ENCODE data around the gene RPS23. TPM values are rescaled to one million over a fixed set of nuclear protein-coding genes. Genes with fewer than 3 reads are reported as not detected.

RPS23 gene
- total and polyA plus RNA-seq, 2 experiments from 2014 or later = 936 to 1,581 TPM

- no peak for TF ChIP-seq EZH2phosphoT487 (IDR thresholded peaks at IDR 0.05; ENCODE audit: insufficient read depth, low read depth)
- TF ChIP-seq EZH2 (IDR thresholded peaks at IDR 0.05; ENCODE audit: insufficient read depth, poor library complexity, severe bottlenecking) = no peak
- WGBS, 2 experiments (ENCODE audit: low coverage in 1 of 2, low lambda C conversion rate in 2 of 2, missing lambda C conversion rate in 2 of 2) = 71 to 81% methylated on average over 2 of the region's 2 CpGs
- in situ Hi-C loops (cut with MboI) = no loop called here
- Histone ChIP-seq H4K20me1 (ENCODE audit: insufficient read depth) (no peaks in the 10 kb centered on the region), H3K4me3 (no peak overlapping the region), H3K4me2 (ENCODE audit: unreplicated experiment) (no peak overlapping the region), H3K79me2 (ENCODE audit: insufficient read depth) (no peaks in the 10 kb centered on the region), H3K9ac (no peak overlapping the region), H3K27ac (no peak overlapping the region), H3K9me3 (ENCODE audit: low read depth) (no peaks in the 10 kb centered on the region), H3F3A (ENCODE audit: insufficient read depth) (no peaks in the 10 kb centered on the region), H3K27me3 (replicated peaks; ENCODE audit: insufficient read depth) (no peaks in the 10 kb centered on the region), H3K9me2 (ENCODE audit: insufficient read depth) (no peaks in the 10 kb centered on the region), H2AFZ (no peak overlapping the region), H3K36me3 (ENCODE audit: low read depth) (no peaks in the 10 kb centered on the region), H3K4me1 (ENCODE audit: insufficient read depth) (no peaks in the 10 kb centered on the region)
- no peak for DNase-seq
Measured at GRCh38 chr5:82290005-82290404, 11.9 kb upstream of the RPS23 start.

GRCh38 chr5:82287625-82288024 is 9.5 kb upstream of the RPS23 start:
- Histone ChIP-seq H3K4me2 (ENCODE audit: unreplicated experiment) (no peak overlapping the region), H3K27ac (no peak overlapping the region), H3K4me1 (ENCODE audit: insufficient read depth) (no peaks in the 10 kb centered on the region), H3K9ac (no peak overlapping the region), H2AFZ (no peak overlapping the region), H3K36me3 (ENCODE audit: low read depth) (no peaks in the 10 kb centered on the region), H3K9me3 (ENCODE audit: low read depth) (no peaks in the 10 kb centered on the region), H3F3A (ENCODE audit: insufficient read depth) (no peaks in the 10 kb centered on the region), H3K79me2 (ENCODE audit: insufficient read depth) (no peaks in the 10 kb centered on the region), H4K20me1 (ENCODE audit: insufficient read depth) (no peaks in the 10 kb centered on the region), H3K9me2 (ENCODE audit: insufficient read depth) (no peaks in the 10 kb centered on the region), H3K27me3 (replicated peaks; ENCODE audit: insufficient read depth) (no peaks in the 10 kb centered on the region), H3K4me3 (no peak overlapping the region)
- in situ Hi-C loops (cut with MboI) = no loop called here
- no peak for TF ChIP-seq EZH2phosphoT487 (IDR thresholded peaks at IDR 0.05; ENCODE audit: insufficient read depth, low read depth)
- TF ChIP-seq EZH2 (IDR thresholded peaks at IDR 0.05; ENCODE audit: insufficient read depth, poor library complexity, severe bottlenecking) = no peak
- DNase-seq = no peak
- WGBS, 2 experiments (ENCODE audit: low coverage in 1 of 2, low lambda C conversion rate in 2 of 2, missing lambda C conversion rate in 2 of 2) = 83% methylated on average over 3 of the region's 3 CpGs

GRCh38 chr5:82285206-82285605 is 7.1 kb upstream of the RPS23 start:
- Histone ChIP-seq H3K4me1 (ENCODE audit: insufficient read depth) (no peaks in the 10 kb centered on the region), H3K4me2 (ENCODE audit: unreplicated experiment) (no peak overlapping the region), H3K9me2 (ENCODE audit: insufficient read depth) (no peaks in the 10 kb centered on the region), H3K36me3 (ENCODE audit: low read depth) (no peaks in the 10 kb centered on the region), H3K79me2 (ENCODE audit: insufficient read depth) (no peaks in the 10 kb centered on the region), H3K4me3 (no peak overlapping the region), H4K20me1 (ENCODE audit: insufficient read depth) (no peaks in the 10 kb centered on the region), H3K9me3 (ENCODE audit: low read depth) (no peaks in the 10 kb centered on the region), H3K27ac (no peak overlapping the region), H3K27me3 (replicated peaks; ENCODE audit: insufficient read depth) (no peaks in the 10 kb centered on the region), H3K9ac (no peak overlapping the region), H3F3A (ENCODE audit: insufficient read depth) (no peaks in the 10 kb centered on the region), H2AFZ (no peak overlapping the region)
- TF ChIP-seq EZH2 (IDR thresholded peaks at IDR 0.05; ENCODE audit: insufficient read depth, poor library complexity, severe bottlenecking) (no peak), EZH2phosphoT487 (IDR thresholded peaks at IDR 0.05; ENCODE audit: insufficient read depth, low read depth) (no peak)
- in situ Hi-C loops (cut with MboI) = no loop called here
- WGBS, 2 experiments (ENCODE audit: low coverage in 1 of 2, low lambda C conversion rate in 2 of 2, missing lambda C conversion rate in 2 of 2) = 89 to 91% methylated on average over 5 to 6 of the region's 6 CpGs
- no peak for DNase-seq

GRCh38 chr5:82283893-82284292 is 5.7 kb upstream of the RPS23 start:
- Histone ChIP-seq H3K4me3 (no peak overlapping the region), H4K20me1 (ENCODE audit: insufficient read depth) (no peaks in the 10 kb centered on the region), H3K9ac (no peak overlapping the region), H3F3A (ENCODE audit: insufficient read depth) (no peaks in the 10 kb centered on the region), H3K4me1 (ENCODE audit: insufficient read depth) (no peaks in the 10 kb centered on the region), H3K79me2 (ENCODE audit: insufficient read depth) (no peaks in the 10 kb centered on the region), H3K36me3 (ENCODE audit: low read depth) (no peaks in the 10 kb centered on the region), H3K27me3 (replicated peaks; ENCODE audit: insufficient read depth) (no peaks in the 10 kb centered on the region), H2AFZ (no peak overlapping the region), H3K9me3 (ENCODE audit: low read depth) (no peaks in the 10 kb centered on the region), H3K27ac (no peak overlapping the region), H3K9me2 (ENCODE audit: insufficient read depth) (no peaks in the 10 kb centered on the region), H3K4me2 (ENCODE audit: unreplicated experiment) (no peak overlapping the region)
- TF ChIP-seq EZH2 (IDR thresholded peaks at IDR 0.05; ENCODE audit: insufficient read depth, poor library complexity, severe bottlenecking) (no peak), EZH2phosphoT487 (IDR thresholded peaks at IDR 0.05; ENCODE audit: insufficient read depth, low read depth) (no peak)
- in situ Hi-C loops (cut with MboI) = no loop called here
- no peak for DNase-seq
- 97 to 98% methylated on average over 2 of the region's 2 CpGs for WGBS, 2 experiments (ENCODE audit: low coverage in 1 of 2, low lambda C conversion rate in 2 of 2, missing lambda C conversion rate in 2 of 2)

Measured in GM23248 (cell line).